Pulmonary artery endothelial cell (primary cell): ENCODE measurements around the gene SCAMP1. TPM values are rescaled to one million over a fixed set of nuclear protein-coding genes. Genes with fewer than 3 reads are reported as not detected.
A peak's percentile ranks its signal among the peaks of the same experiment; 100 is the strongest.
"Not testable (repeated sequence)": the region's sequence is repeated elsewhere in the genome, so short reads cannot be mapped to it uniquely, and the experiment has no call there.

Source experiments
- DNase-seq: peaks from one replicate; pipeline ENCODE4 v3.0.0-alpha.2; 2011; ENCODE audit warnings: low read depth, low spot score
- total RNA-seq: library from RNA; depleted of rRNA; stranded (reverse); fragments of >200 nt; gene quantifications from 2 replicates; pipeline ENCODE4 v1.2.3, GENCODE V29; 2014

Gene SCAMP1
- total RNA-seq, 1 donor from 2014 or later: 66.7 TPM

DNA sequence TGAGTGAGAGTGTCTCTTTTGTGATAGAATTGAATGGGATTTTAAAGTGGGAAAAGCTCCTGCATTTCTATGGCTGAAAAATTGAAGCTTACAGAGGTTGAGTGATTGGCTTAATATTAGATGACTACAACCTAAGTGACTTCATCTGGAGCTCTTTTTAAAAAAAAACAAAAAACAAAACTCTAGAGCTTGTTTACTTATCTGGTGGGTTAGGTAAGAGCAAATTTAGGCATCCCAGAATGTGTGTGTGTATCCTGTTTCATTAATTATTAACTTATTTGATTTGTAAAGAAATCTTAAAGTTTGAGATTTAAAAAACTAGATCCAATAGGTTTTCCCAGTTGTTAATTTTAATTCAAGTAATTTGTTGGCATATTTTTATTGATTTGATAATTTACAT is 60.1 kb downstream of the SCAMP1 start:
- DNase-seq: no peak

DNA sequence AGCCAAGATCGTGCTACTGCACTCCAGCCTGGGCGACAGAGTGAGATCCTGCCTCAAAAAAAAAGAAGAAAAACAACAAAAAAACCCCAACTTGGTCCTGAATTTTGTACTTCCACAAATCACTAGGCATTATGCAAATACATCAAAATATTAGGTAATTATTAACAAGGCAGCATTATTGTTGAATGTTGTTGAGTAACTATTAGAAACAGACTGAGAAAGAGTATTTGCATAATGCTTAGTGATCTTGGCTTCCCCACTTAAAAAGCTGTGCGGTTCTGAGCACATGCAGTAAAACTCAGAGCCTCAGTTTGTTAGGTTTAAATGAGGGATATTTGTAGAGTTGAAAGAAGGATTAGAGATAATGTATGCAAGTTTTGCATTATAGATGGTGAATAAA is 64.2 kb downstream of the SCAMP1 start:
- DNase-seq: no peak

GRCh38 chr5:78429332-78429980 is 69.0 kb downstream of the SCAMP1 start:
- DNase-seq: no peak

- no peak for DNase-seq
These were observed 70.4 kb downstream of the SCAMP1 start for GRCh38 chr5:78430866-78431265.

DNA sequence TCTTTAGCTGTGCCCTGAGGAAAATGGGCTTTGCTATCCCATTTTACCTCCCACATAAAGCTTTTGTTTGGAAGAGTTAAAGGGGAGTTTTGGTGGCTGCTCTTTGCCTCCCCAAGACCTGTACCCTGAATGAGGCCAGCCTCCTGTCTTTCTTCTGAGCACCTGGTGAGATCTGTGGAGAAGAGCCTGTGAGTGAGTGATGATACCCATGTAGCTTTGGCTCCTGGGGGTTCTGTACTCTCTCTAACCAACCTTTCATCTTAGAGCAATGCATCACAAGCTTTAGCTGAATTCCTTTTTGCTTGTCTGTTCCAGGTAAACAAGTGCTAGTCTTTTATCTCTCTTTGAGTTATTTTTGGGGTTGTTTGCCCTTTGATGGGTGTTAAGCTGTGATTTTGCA is 73.6 kb downstream of the SCAMP1 start:
- no peak for DNase-seq

DNA sequence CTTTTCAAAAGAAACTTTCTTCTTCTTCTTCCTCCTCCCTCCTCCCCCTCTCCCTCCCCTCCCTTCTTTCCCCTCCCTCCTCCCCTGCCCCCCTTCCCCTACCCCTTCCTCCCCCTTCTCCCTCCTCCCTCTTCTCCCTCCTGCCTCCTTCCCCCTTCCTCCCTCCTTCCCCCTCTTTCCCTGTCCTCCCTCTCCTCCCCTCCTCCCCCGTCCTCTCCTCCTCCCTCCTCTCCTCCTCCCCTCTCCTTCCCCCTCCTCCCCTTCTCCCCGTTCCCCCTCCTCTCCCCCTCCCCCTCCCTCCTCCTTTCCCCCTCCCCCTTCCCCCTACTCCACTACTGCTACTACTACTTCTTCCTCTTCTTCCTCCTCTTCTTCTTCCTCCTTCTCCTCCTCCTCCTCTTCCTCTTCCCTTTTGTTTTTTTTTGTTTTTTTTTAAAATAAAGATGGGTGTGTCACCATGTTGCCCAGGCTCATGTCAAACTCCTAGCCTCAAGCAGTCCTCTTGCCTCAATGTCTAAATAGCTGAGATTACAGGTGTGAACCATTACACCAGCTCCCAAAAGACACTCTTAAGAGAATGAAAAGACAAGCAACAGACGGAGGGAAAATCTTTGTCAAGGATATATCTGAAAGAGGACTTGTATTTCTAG is 87.5 kb downstream of the SCAMP1 start:
- DNase-seq: no peak

DNA sequence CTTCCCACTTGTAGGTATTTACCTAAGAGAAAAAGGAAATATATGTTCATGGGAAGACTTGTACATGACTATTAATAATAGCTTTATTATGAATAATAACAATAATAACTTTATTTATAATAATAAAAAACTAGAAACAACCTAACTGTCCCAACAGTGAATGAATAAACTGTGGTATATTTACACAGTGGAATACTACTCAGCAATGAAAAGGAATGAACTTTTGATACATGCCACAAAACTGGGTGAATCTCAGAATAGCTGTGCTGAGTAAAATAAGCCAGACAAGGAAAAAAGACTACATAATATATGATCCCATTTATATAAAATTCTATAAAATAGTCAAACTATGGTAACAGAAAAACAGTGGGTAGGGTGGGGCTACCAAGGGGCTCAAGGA is 88.7 kb downstream of the SCAMP1 start:
- no peak for DNase-seq

GRCh38 chr5:78457507-78457906 is 97.1 kb downstream of the SCAMP1 start:
- DNase-seq: not testable (repeated sequence)

- DNase-seq: no peak
These were observed 98.4 kb downstream of the SCAMP1 start for GRCh38 chr5:78458843-78459242.

- no peak for DNase-seq
These were observed 106.7 kb downstream of the SCAMP1 start for GRCh38 chr5:78467140-78467539.

DNA sequence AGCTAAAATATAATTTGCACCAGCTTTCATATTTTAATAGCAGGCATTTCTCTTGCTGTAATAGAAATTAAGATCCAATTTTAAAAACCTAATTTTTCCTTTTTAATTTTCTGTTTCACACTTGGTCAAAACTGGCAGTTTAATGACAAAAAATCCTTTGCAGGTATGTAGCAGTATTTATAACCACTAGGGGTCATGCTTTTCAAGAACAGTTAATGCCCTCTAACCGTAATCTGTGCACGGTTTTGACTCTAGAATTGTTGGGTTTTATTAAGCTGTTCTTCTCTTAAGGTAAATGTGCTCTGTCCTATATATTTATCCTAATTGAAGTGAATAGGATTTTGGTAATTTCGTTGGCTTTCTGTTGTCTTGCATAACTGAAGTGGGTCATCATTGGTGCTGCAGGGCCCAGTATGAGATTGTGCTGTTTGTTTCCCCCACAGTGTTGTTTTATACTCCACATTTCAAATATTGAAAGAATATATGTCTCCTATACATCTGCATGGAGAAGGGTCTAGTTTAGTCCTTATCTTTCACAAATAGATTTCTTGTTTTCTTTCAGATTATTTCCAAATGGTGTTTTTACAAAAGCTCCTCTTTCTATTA is 107.4 kb downstream of the SCAMP1 start:
- DNase-seq: peak; percentile 22

GRCh38 chr5:78471896-78472295 is 111.5 kb downstream of the SCAMP1 start:
- DNase-seq: no peak

GRCh38 chr5:78472469-78473106 is 112.2 kb downstream of the SCAMP1 start:
- no peak for DNase-seq

DNA sequence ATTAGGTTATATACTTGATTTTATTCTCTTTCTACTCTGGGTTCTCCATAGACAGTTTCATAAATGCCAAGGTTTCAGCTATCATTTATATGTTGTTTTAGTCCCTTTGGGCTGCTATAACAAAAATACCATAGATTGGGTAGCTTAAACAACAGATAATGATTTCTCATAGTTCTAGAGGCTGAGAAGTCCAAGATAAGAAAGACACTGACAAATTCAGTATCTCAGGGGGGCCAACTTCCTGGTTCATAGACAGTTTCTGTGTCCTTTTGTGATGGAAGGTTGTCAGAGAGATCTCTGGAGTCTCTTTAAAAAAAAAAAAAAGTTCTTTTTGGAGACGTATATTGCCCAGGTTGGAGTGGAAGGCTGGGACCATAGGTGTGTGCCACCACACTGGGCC is 113.3 kb downstream of the SCAMP1 start:
- DNase-seq: no peak

- DNase-seq: no peak
These were observed 115.0 kb downstream of the SCAMP1 start for GRCh38 chr5:78475370-78475769.

- DNase-seq: no peak
These were observed 116.4 kb downstream of the SCAMP1 start for GRCh38 chr5:78476795-78477194.

DNA sequence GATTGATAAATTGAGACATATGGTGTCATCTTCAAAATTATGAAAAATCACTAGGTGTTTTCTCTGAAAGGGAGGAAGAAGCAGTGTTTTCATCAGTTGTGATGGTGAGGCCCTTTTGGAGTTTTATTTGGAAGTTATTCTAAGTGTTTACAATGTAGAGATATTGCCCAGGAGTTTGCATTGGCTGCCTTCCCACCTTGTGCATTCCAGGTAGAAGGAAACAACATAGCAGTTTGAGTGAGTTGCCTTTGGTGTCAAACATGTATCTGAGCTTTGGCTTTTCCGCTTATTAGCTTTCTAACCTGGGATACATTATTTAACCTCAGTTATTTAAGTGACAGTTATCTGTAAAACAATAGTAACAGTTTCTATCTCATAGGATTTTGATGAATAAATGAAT is 122.5 kb downstream of the SCAMP1 start:
- DNase-seq: no peak

DNA sequence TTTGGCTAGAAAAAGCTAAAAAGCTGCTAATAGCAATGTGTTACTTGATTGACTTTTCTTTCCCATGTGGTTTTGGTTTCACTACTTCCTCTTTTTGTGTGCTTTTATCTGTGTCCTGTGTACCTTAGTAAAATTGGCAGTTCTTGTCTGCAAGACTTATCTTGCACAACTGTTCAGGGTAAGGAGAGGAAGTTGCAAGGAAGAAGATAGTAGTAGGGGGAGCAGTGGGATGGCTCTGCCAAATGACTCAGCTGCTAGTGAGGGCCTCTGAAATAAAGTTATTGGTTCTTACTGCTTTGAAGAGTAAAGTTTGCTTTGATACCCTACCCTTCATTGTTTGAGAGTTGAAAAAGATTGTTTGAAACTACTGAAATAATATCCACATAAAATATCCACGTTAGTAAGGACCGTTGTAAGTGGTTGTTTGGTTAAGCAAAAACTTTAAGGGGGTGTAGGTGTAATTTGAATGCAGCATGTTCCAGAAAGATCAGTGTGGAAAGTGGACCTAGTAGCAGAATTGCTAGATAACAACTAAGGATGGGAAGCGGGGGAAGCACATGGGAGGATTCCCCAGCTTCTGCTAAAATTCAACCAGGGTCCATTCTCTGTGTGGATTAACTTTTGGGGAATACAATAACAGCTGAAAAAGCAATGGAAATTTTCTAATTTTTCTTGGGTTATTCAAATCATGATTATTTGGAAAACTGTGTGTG is 123.5 kb downstream of the SCAMP1 start:
- DNase-seq: no peak

DNA sequence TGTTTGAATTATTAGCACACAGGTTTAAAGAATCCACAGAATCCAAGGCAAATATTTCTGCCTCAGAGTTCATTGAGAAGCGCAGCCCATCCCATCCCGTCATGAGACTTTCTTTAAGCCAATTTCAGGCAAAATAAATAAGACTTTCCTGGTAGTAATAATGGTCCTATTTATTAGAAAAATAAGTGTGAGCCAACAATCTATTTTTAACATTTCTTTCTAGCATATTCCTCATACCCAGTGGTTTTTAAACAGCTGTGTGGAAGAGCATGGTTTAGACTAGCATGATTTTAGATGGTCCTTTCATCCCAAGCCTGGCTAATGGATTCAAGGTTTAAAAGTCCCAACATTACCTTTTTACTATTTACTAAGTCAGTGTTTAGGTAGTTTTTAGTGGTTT is 125.8 kb downstream of the SCAMP1 start:
- DNase-seq: no peak

GRCh38 chr5:78487846-78488245 is 127.4 kb downstream of the SCAMP1 start:
- no peak for DNase-seq

GRCh38 chr5:78490709-78491485 is 130.5 kb downstream of the SCAMP1 start:
- DNase-seq: no peak
